Measurements from ENCODE around the gene RNGTT.

DNA sequence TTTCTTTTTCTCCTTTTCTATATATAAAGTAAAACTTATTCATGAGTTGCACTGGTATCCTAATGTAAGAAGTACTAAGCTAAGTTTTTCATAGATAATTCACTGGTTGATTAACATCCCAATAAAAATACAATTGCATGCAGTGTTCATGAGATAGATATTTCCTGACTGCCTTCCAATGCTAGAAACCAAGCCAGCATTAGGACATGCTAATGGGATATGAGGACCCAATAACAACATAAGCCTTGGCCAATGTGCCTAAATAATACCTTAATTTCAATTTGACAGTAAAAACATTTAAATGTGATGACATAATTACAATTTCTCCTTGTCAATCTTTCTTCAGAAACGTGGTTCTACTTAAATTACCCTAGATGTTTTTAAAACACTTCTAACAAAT lies 152.7 kb downstream of the RNGTT start:
- TF ChIP-seq POLR2A (IDR thresholded peaks at IDR 0.05; ENCODE audit: low read depth, low read length) (no peak), POLR2AphosphoS5 (IDR thresholded peaks at IDR 0.05; ENCODE audit: low read depth, low read length) (no peak)
